ENCODE results near the gene MPPED2.

GRCh38 chr11:30454541-30454940, 131.6 kb downstream of the MPPED2 start:
- TF ChIP-seq GATA3 (IDR thresholded peaks at IDR 0.05; ENCODE audit: low read depth, low read length) (no peak), GATA2 (IDR thresholded peaks at IDR 0.05; ENCODE audit: low read depth, low read length) (no peak)

Measured in SH-SY5Y (cell line).